Right lobe of liver (tissue), 6 donors: ENCODE results near the gene SEMA3B. TPM values are rescaled to one million over a fixed set of nuclear protein-coding genes. Genes with fewer than 3 reads are reported as not detected.

Experiments used
- ATAC-seq, 4 donors: fragments of 200-7000 bp; cut with Tn5 transposase; one replicate each; pipeline ENCODE4 v1.9.1; 2020; ENCODE audit warnings: mild to moderate bottlenecking in 4 of 4, moderate library complexity in 4 of 4
- DNase-seq, 3 donors: peaks; one replicate each; pipeline ENCODE4 v3.0.0-alpha.2; 2020
- H3K27ac ChIP-seq, 3 donors: fragments of 200-600 bp; one replicate each; pipeline ENCODE4 v1.8.0; 2022
- H3K27me3 ChIP-seq, 2 donors: fragments of 200-600 bp; one replicate each; pipeline ENCODE4 v1.8.0; 2022
- H3K36me3 ChIP-seq, 4 donors: fragments of 200-600 bp; sonication (generic) in 1 of 4; one replicate each; pipeline versions ENCODE4 v1.5.1 to v1.8.0; 2017 to 2022; ENCODE audit warnings: control low read depth in 1 of 4
- H3K4me1 ChIP-seq, 4 donors: fragments of 200-600 bp; sonication (generic) in 1 of 4; one replicate each; pipeline versions ENCODE4 v1.5.1 to v1.8.0; 2017 to 2022; ENCODE audit warnings: control low read depth in 1 of 4
- H3K4me3 ChIP-seq, 3 donors: fragments of 200-600 bp; one replicate each; pipeline ENCODE4 v1.8.0; 2022
- H3K9me3 ChIP-seq, 4 donors: fragments of 200-600 bp; sonication (generic) in 1 of 4; one replicate each; pipeline versions ENCODE4 v1.5.1 to v1.8.0; 2017 to 2022; ENCODE audit warnings: control low read depth in 1 of 4
- CTCF ChIP-seq, 4 donors: fragments of 200-600 bp in 3 of 4; fragments of 450-650 bp in 1 of 4; IDR thresholded peaks; one replicate each; pipeline versions ENCODE4 v1.5.1 to v1.8.0; 2016 to 2022; ENCODE audit warnings: antibody characterized with exemption in 4 of 4, mild to moderate bottlenecking in 2 of 4
- POLR2A ChIP-seq: fragments of 450-650 bp; IDR thresholded peaks from one replicate; pipeline ENCODE4 v1.6.1; 2017; ENCODE audit warnings: antibody characterized with exemption, mild to moderate bottlenecking
- WGBS: methylation state at CpG from one replicate; pipeline ENCODE4 v1.1.6; 2018; ENCODE audit warnings: low coverage, low lambda C conversion rate; ENCODE audit not compliant: insufficient coverage; ENCODE audit errors: missing lambda C conversion rate; 5-methylcytosine and 5-hydroxymethylcytosine counted together
- intact Hi-C, 2 donors: fragments of 100-400 bp; cut with DNase I; formaldehyde crosslinking; loops; one replicate each; pipeline versions ENCODE4 v1.11.2 to v1.14.1; 2022
- total RNA-seq, 6 experiments: library from RNA; depleted of rRNA in 2 of 6; stranded (reverse); fragments of >200 nt in 2 of 6; fragmentation: NEBNext Ultra II Directional in 3 of 6; extraction: Animal tissue kit (Norgen Biotek cat#: 25700) in 3 of 6; gene quantifications; one replicate each; pipeline versions ENCODE4 v1.1.0 to v1.2.4, GENCODE V29; 2016 to 2023
- donor health status: DM: no; HTN: yes; CAD: no.
- donor health status: DM: no; HTN: no; CAD: no.
- donor health status: DM: no; HTN: no; CAD: no.
- donor health status: DM: no; HTN: yes; CAD: no.
- donor health status: DM: no; HTN: yes; CAD: no.

SEMA3B gene
- total RNA-seq, 6 experiments from 2014 or later: 1.7 to 4.5 (median 2.6) TPM

GRCh38 chr3:50262778-50263177, 6.2 kb upstream of the SEMA3B start:
- no peak for TF ChIP-seq CTCF (IDR thresholded peaks at IDR 0.05)
- no peak for TF ChIP-seq POLR2A
- Histone ChIP-seq H3K4me3 (no peak overlapping the region), H3K27ac (no peak overlapping the region), H3K36me3 (peaks cover 0 to 5% (median 2%) of the 10 kb centered on the region in 4 donors), H3K9me3 (no peaks in the 10 kb centered on the region), H3K4me1 (peaks cover 0 to 19% (median 0%) of the 10 kb centered on the region in 4 donors), H3K27me3 (no peaks in the 10 kb centered on the region)
- WGBS: 85% methylated on average over 4 of the region's 7 CpGs
- ATAC-seq (no peak), DNase-seq (no peak)
- intact Hi-C loops: loop anchor here in 1 of 2 donors (10.0 kb wide), 1 partner anchor 138 kb away; no protein-coding TSS in a partner anchor

GRCh38 chr3:50263478-50264382, 5.2 kb upstream of the SEMA3B start:
- Histone ChIP-seq H3K36me3 (no peaks in the 10 kb centered on the region), H3K4me1 (peaks cover 0 to 21% (median 0%) of the 10 kb centered on the region in 4 donors), H3K4me3 (no peak overlapping the region), H3K27ac (no peak overlapping the region), H3K27me3 (no peaks in the 10 kb centered on the region), H3K9me3 (no peaks in the 10 kb centered on the region)
- intact Hi-C loops: loop anchor here in 1 of 2 donors (10.0 kb wide), 1 partner anchor 139 kb away; no protein-coding TSS in a partner anchor
- TF ChIP-seq CTCF (IDR thresholded peaks at IDR 0.05) (no peak), POLR2A (no peak)
- no peak for DNase-seq
- no peak for ATAC-seq
- WGBS: 65% methylated on average over 6 of the region's 6 CpGs

- no peak for TF ChIP-seq CTCF (IDR thresholded peaks at IDR 0.05)
- TF ChIP-seq POLR2A: no peak
- WGBS: 17% methylated on average over 2 of the region's 7 CpGs
- H3K36me3 ChIP-seq: no peaks in the 10 kb centered on the region
- H3K4me1 ChIP-seq: peaks cover 0 to 19% (median 0%) of the 10 kb centered on the region in 4 donors
- ATAC-seq (peak in 1 of 4 donors; percentile 12), DNase-seq (no peak)
- no peaks in the 10 kb centered on the region for H3K9me3 ChIP-seq
- no peak overlapping the region for H3K4me3 ChIP-seq
- intact Hi-C loops: loop anchor here in 1 of 2 donors (10.0 kb wide), 1 partner anchor 140 kb away; no protein-coding TSS in a partner anchor
- no peak overlapping the region for H3K27ac ChIP-seq
- H3K27me3 ChIP-seq: no peaks in the 10 kb centered on the region
Measured at GRCh38 chr3:50264383-50264963, 4.5 kb upstream of the SEMA3B start.

GRCh38 chr3:50264964-50265485, 3.9 kb upstream of the SEMA3B start:
- DNase-seq: no peak
- Histone ChIP-seq H3K4me3 (no peak overlapping the region), H3K36me3 (no peaks in the 10 kb centered on the region), H3K27ac (no peak overlapping the region), H3K9me3 (no peaks in the 10 kb centered on the region), H3K4me1 (peaks cover 0 to 15% (median 0%) of the 10 kb centered on the region in 4 donors), H3K27me3 (no peaks in the 10 kb centered on the region)
- intact Hi-C loops: loop anchor here (5.0 to 10.0 kb wide), 2 partner anchors 38 to 140 kb away; no protein-coding TSS in a partner anchor
- no peak for ATAC-seq
- WGBS: 53% methylated on average over 3 of the region's 7 CpGs
- TF ChIP-seq POLR2A: no peak
- no peak for TF ChIP-seq CTCF (IDR thresholded peaks at IDR 0.05)
